Endothelial cell (in vitro differentiated cells): ENCODE data around the gene IL21R. TPM values are rescaled to one million over a fixed set of nuclear protein-coding genes. Genes with fewer than 3 reads are reported as not detected.

Source experiments
- total RNA-seq: library from RNA; stranded (reverse); fragmentation: NEBNext Ultra II Directional; extraction: Animal tissue kit (Norgen Biotek cat#: 25700); gene quantifications from one replicate; pipeline ENCODE4 v1.2.1, GENCODE V29; 2021; ENCODE audit not compliant: unreplicated experiment

Gene IL21R
- total RNA-seq, 1 donor from 2014 or later = not detected

Other genes starting within 250 kb of the IL21R start
- 5.7 TPM for gene KDM8, start 198.6 kb upstream of the IL21R start, total RNA-seq
- 21.0 TPM for gene NSMCE1, start 133.4 kb upstream of the IL21R start, total RNA-seq
- 45.7 TPM for gene IL4R, start 88.2 kb upstream of the IL21R start, total RNA-seq
- gene GTF3C1, start 147.7 kb downstream of the IL21R start, total RNA-seq = 98.7 TPM
- gene KATNIP, start 148.0 kb downstream of the IL21R start, total RNA-seq = 26.2 TPM